ENCODE measurements around the gene NDUFAF7. TPM values are rescaled to one million over a fixed set of nuclear protein-coding genes. Genes with fewer than 3 reads are reported as not detected.
A peak's percentile ranks its signal among the peaks of the same experiment; 100 is the strongest.

Gene NDUFAF7
- polyA plus RNA-seq, 1 donor (not counting 4 experiments of a cell fraction or from before 2014, with no cell fraction given) = 27.7 TPM

DNA sequence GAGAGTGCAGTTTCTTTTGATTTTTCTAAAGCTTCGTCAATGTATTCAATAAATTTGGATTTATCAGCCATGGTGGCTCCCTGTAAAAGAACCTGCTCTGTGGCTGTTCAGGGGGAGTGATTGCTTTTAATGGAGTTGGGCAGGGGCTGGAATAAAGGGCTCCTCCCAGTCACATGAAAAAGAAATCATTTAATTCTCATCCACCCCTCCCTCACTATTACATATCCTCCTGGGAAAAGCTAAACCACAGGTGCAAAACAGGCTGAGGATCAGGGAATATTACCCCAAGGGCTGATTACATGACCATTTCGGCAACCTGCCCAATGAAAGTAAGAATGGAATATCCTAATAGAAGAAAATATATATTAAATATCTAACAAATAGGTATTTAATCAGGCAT is 42.9 kb upstream of the NDUFAF7 start, which contains the start of gene SULT6B1:
Gene SULT6B1, minus strand, starts transcription at position 101 of the 400 bp plus-strand sequence. Its CDS starts 30 bp downstream, at position 71.
- Histone ChIP-seq H3K9ac (ENCODE audit: control insufficient read depth, extremely low read depth, insufficient read depth, low read length) (peak within 1 kb of the TSS; percentile 15), H2AFZ (ENCODE audit: control insufficient read depth, low read length) (peak within 1 kb of the TSS; percentile 84), H3K27me3 (ENCODE audit: control insufficient read depth, extremely low read depth, insufficient read depth, low read length) (no peaks in the 10 kb centered on the region), H3K79me2 (ENCODE audit: control insufficient read depth, insufficient read depth, low read length) (no peaks in the 10 kb centered on the region), H3K4me2 (ENCODE audit: control insufficient read depth, extremely low read depth, insufficient read depth, low read depth, low read length) (peak within 1 kb of the TSS; percentile 33), H3K9me1 (ENCODE audit: control insufficient read depth, extremely low read depth, insufficient read depth, low read length) (no peaks in the 10 kb centered on the region), H3K36me3 (ENCODE audit: control insufficient read depth in 2 of 2, extremely low read depth in 1 of 2, insufficient read depth in 2 of 2, low read length in 2 of 2) (no peaks in the 10 kb centered on the region), H3K4me3 (ENCODE audit: control insufficient read depth in 2 of 3, extremely low read depth in 1 of 3, insufficient read depth in 2 of 3, low read depth in 1 of 3, low read length in 3 of 3) (no peak within 1 kb of the TSS), H3K4me1 (ENCODE audit: control insufficient read depth, extremely low read depth, insufficient read depth, low read length) (peaks cover 15% of the 10 kb centered on the region), H3K27ac (ENCODE audit: control insufficient read depth, insufficient read depth, low read length) (peak within 1 kb of the TSS; percentile 58), H4K20me1 (ENCODE audit: control insufficient read depth, extremely low read depth, insufficient read depth, low read length) (no peaks in the 10 kb centered on the region), H3K9me3 (ENCODE audit: control insufficient read depth, low read depth, low read length) (no peaks in the 10 kb centered on the region)
- dilution Hi-C loops (cut with MboI; ENCODE audit: extremely low pct_ligation_motif_present, low sequenced_read_pairs) = no loop called here
- FAIRE-seq (no peak), DNase-seq (ENCODE audit: low read depth, low spot score) (no peak)
- TF ChIP-seq EZH2 (IDR thresholded peaks at IDR 0.05; ENCODE audit: low read length) (no peak), CTCF (optimal IDR thresholded peaks at IDR 0.05 in 1 of 3, IDR thresholded peaks at IDR 0.05 in 1 of 3, conservative IDR thresholded peaks at IDR 0.05 in 1 of 3; ENCODE audit: extremely low read depth in 1 of 3, insufficient read depth in 2 of 3, low read length in 3 of 3) (no peak)

- Histone ChIP-seq H3K4me3 (ENCODE audit: control insufficient read depth in 2 of 3, extremely low read depth in 1 of 3, insufficient read depth in 2 of 3, low read depth in 1 of 3, low read length in 3 of 3) (no peak overlapping the region), H3K36me3 (ENCODE audit: control insufficient read depth in 2 of 2, extremely low read depth in 1 of 2, insufficient read depth in 2 of 2, low read length in 2 of 2) (no peaks in the 10 kb centered on the region), H3K79me2 (ENCODE audit: control insufficient read depth, insufficient read depth, low read length) (no peaks in the 10 kb centered on the region), H2AFZ (ENCODE audit: control insufficient read depth, low read length) (peak overlapping the region; percentile 84), H4K20me1 (ENCODE audit: control insufficient read depth, extremely low read depth, insufficient read depth, low read length) (no peaks in the 10 kb centered on the region), H3K9me1 (ENCODE audit: control insufficient read depth, extremely low read depth, insufficient read depth, low read length) (no peaks in the 10 kb centered on the region), H3K27me3 (ENCODE audit: control insufficient read depth, extremely low read depth, insufficient read depth, low read length) (no peaks in the 10 kb centered on the region), H3K27ac (ENCODE audit: control insufficient read depth, insufficient read depth, low read length) (peak overlapping the region; percentile 58), H3K4me1 (ENCODE audit: control insufficient read depth, extremely low read depth, insufficient read depth, low read length) (peaks cover 15% of the 10 kb centered on the region), H3K9ac (ENCODE audit: control insufficient read depth, extremely low read depth, insufficient read depth, low read length) (peak overlapping the region; percentile 15), H3K9me3 (ENCODE audit: control insufficient read depth, low read depth, low read length) (no peaks in the 10 kb centered on the region), H3K4me2 (ENCODE audit: control insufficient read depth, extremely low read depth, insufficient read depth, low read depth, low read length) (peak overlapping the region; percentile 33)
- FAIRE-seq (peak; percentile 99), DNase-seq (ENCODE audit: low read depth, low spot score) (peak; percentile 35)
- dilution Hi-C loops (cut with MboI; ENCODE audit: extremely low pct_ligation_motif_present, low sequenced_read_pairs) = no loop called here
- peak in 1 of 3 experiments; percentile 52 for TF ChIP-seq CTCF (optimal IDR thresholded peaks at IDR 0.05 in 1 of 3, IDR thresholded peaks at IDR 0.05 in 1 of 3, conservative IDR thresholded peaks at IDR 0.05 in 1 of 3; ENCODE audit: extremely low read depth in 1 of 3, insufficient read depth in 2 of 3, low read length in 3 of 3)
- no peak for TF ChIP-seq EZH2 (IDR thresholded peaks at IDR 0.05; ENCODE audit: low read length)
Measured at GRCh38 chr2:37189452-37190153, 41.9 kb upstream of the NDUFAF7 start.
